OCI-M1 (cell line): Measurements from ENCODE around the gene TSC22D4.
"Not testable (repeated sequence)": the region's sequence is repeated elsewhere in the genome, so short reads cannot be mapped to it uniquely, and the experiment has no call there.

Experiments
- DNase-seq: peaks from one replicate; lab custom pipeline; 2025; lab: John Stamatoyannopoulos, UW

The TSC22D4 gene

GRCh38 chr7:100478958-100479660 lies at the start of gene TSC22D4:
TSC22D4 (minus strand) TSS chr7:100479214; CDS start chr7:100478038, 1,176 bp downstream.
- peak; percentile 99 for DNase-seq

GRCh38 chr7:100528108-100528866 lies 49.3 kb upstream of the TSC22D4 start:
- DNase-seq, result not testable (repeated sequence)

- not testable (repeated sequence) for DNase-seq
Measured at GRCh38 chr7:100523192-100523591, 44.2 kb upstream of the TSC22D4 start.

- DNase-seq, result not testable (repeated sequence)
Measured at GRCh38 chr7:100521909-100522593, 43.0 kb upstream of the TSC22D4 start.

- no peak for DNase-seq
Measured at GRCh38 chr7:100521076-100521475, 42.1 kb upstream of the TSC22D4 start.

GRCh38 chr7:100520138-100520537 lies 41.1 kb upstream of the TSC22D4 start:
- no peak for DNase-seq

- DNase-seq, result no peak
Measured at GRCh38 chr7:100519580-100519979, 40.6 kb upstream of the TSC22D4 start.

GRCh38 chr7:100517305-100517704 lies 38.3 kb upstream of the TSC22D4 start:
- DNase-seq, result no peak

GRCh38 chr7:100516135-100516812 lies 37.3 kb upstream of the TSC22D4 start:
- peak; percentile 92 for DNase-seq

- no peak for DNase-seq
Measured at GRCh38 chr7:100515072-100515532, 36.1 kb upstream of the TSC22D4 start.

- DNase-seq, result no peak
Measured at GRCh38 chr7:100513212-100513810, 34.3 kb upstream of the TSC22D4 start.

GRCh38 chr7:100510437-100511239 lies 31.6 kb upstream of the TSC22D4 start:
- DNase-seq, result peak; percentile 92

- no peak for DNase-seq
Measured at GRCh38 chr7:100509231-100509630, 30.2 kb upstream of the TSC22D4 start.

- DNase-seq, result peak; percentile 63
Measured at GRCh38 chr7:100506356-100506923, 27.4 kb upstream of the TSC22D4 start.

- no peak for DNase-seq
Measured at GRCh38 chr7:100504887-100505611, 26.0 kb upstream of the TSC22D4 start.

GRCh38 chr7:100504031-100504430 lies 25.0 kb upstream of the TSC22D4 start:
- not testable (repeated sequence) for DNase-seq

- DNase-seq, result not testable (repeated sequence)
Measured at GRCh38 chr7:100500743-100501142, 21.7 kb upstream of the TSC22D4 start.

- DNase-seq, result no peak
Measured at GRCh38 chr7:100496509-100496908, 17.5 kb upstream of the TSC22D4 start.

GRCh38 chr7:100493476-100494264 lies 14.7 kb upstream of the TSC22D4 start:
- DNase-seq, result no peak
